Activated naive CD4-positive, alpha-beta T cell treated with Interleukin-2 at 50 U/mL for 16 hours (primary cell): ENCODE data around the gene SYNJ1.
"Not testable (repeated sequence)": the region's sequence is repeated elsewhere in the genome, so short reads cannot be mapped to it uniquely, and the experiment has no call there.

Source experiments
- DNase-seq: peaks from one replicate; pipeline ENCODE4 v3.0.0-alpha.2; 2020

SYNJ1 gene

GRCh38 chr21:32727687-32728455, at the start of gene SYNJ1:
Gene SYNJ1 (minus strand): TSS chr21:32728013. CDS start chr21:32726895, 1,118 bp downstream.
- peak; percentile 94 for DNase-seq

- DNase-seq = no peak
Measured at GRCh38 chr21:32777269-32777668, 49.5 kb upstream of the SYNJ1 start.

- no peak for DNase-seq
Measured at GRCh38 chr21:32776743-32777142, 48.9 kb upstream of the SYNJ1 start.

GRCh38 chr21:32773048-32773344, 45.2 kb upstream of the SYNJ1 start:
- not testable (repeated sequence) for DNase-seq

GRCh38 chr21:32772281-32773047, 44.7 kb upstream of the SYNJ1 start:
- DNase-seq = peak; percentile 76

GRCh38 chr21:32770871-32771523, 43.2 kb upstream of the SYNJ1 start:
- DNase-seq = peak; percentile 47

GRCh38 chr21:32768530-32768929, 40.7 kb upstream of the SYNJ1 start:
- DNase-seq = no peak

GRCh38 chr21:32765058-32765457, 37.2 kb upstream of the SYNJ1 start:
- no peak for DNase-seq

- DNase-seq = no peak
Measured at GRCh38 chr21:32764186-32764585, 36.4 kb upstream of the SYNJ1 start.

GRCh38 chr21:32757804-32758203, 30.0 kb upstream of the SYNJ1 start:
- DNase-seq = no peak

GRCh38 chr21:32756096-32756495, 28.3 kb upstream of the SYNJ1 start:
- DNase-seq = no peak

- DNase-seq = no peak
Measured at GRCh38 chr21:32753818-32754585, 26.2 kb upstream of the SYNJ1 start.

GRCh38 chr21:32750405-32750804, 22.6 kb upstream of the SYNJ1 start:
- DNase-seq = no peak

- DNase-seq = no peak
Measured at GRCh38 chr21:32749662-32750061, 21.8 kb upstream of the SYNJ1 start.

GRCh38 chr21:32748529-32748928, 20.7 kb upstream of the SYNJ1 start:
- no peak for DNase-seq

- DNase-seq = no peak
Measured at GRCh38 chr21:32747396-32747795, 19.6 kb upstream of the SYNJ1 start.

GRCh38 chr21:32746711-32747110, 18.9 kb upstream of the SYNJ1 start:
- not testable (repeated sequence) for DNase-seq

- no peak for DNase-seq
Measured at GRCh38 chr21:32742396-32742795, 14.6 kb upstream of the SYNJ1 start.

GRCh38 chr21:32741336-32741735, 13.5 kb upstream of the SYNJ1 start:
- no peak for DNase-seq

GRCh38 chr21:32739946-32740345, 12.1 kb upstream of the SYNJ1 start:
- no peak for DNase-seq

GRCh38 chr21:32736083-32736482, 8.3 kb upstream of the SYNJ1 start:
- DNase-seq = not testable (repeated sequence)

- DNase-seq = no peak
Measured at GRCh38 chr21:32735524-32735923, 7.7 kb upstream of the SYNJ1 start.

- DNase-seq = no peak
Measured at GRCh38 chr21:32733990-32734613, 6.3 kb upstream of the SYNJ1 start.
